GM12878 (cell line): ENCODE data around the gene RFXANK. TPM values are rescaled to one million over a fixed set of nuclear protein-coding genes. Genes with fewer than 3 reads are reported as not detected.
"Not testable (repeated sequence)": the region's sequence is repeated elsewhere in the genome, so short reads cannot be mapped to it uniquely, and the experiment has no call there.

Experiments used
- ATAC-seq: fragments of 200-7000 bp; cut with Tn5 transposase; 3 replicates; pipeline ENCODE4 v1.9.1; 2020; ENCODE audit warnings: mild to moderate bottlenecking, moderate library complexity
- BruUV-seq: library from RNA; stranded (reverse); fragments of 400-500 nt; replicated peaks from 2 replicates; lab custom pipeline; 2021; lab: Mats Ljungman, UMichigan
- CTCF ChIA-PET: fragments of 300-600 bp; sonication (Branson Sonifier 250); formaldehyde crosslinking; extraction: SDS; loops from one replicate; lab custom pipeline; 2021; ENCODE audit warnings: inconsistent platforms; lab: Yijun Ruan, JAX
- POLR2A ChIA-PET: fragments of 350-600 bp; formaldehyde crosslinking; extraction: SDS; loops from one replicate; lab custom pipeline; 2021; ENCODE audit warnings: inconsistent platforms; lab: Charles Lee
- RAD21 ChIA-PET: fragments of 300-600 bp; sonication (Branson Sonifier 250); formaldehyde crosslinking; loops from one replicate; lab custom pipeline; 2023; ENCODE audit warnings: antibody characterized with exemption; ENCODE audit not compliant: unreplicated experiment; lab: Charles Lee
- SMC1A ChIA-PET: fragments of 300-600 bp; sonication (Branson Sonifier 250); formaldehyde crosslinking; loops from one replicate; lab custom pipeline; 2023; ENCODE audit not compliant: unreplicated experiment, uncharacterized antibody; lab: Charles Lee
- DNase-seq: peaks from one replicate; pipeline ENCODE4 v3.0.0-alpha.2; 2011; ENCODE audit warnings: low read depth, low spot score
- FAIRE-seq: peaks from 3 replicates; lab custom pipeline; 2011; peaks lifted over from hg19 to GRCh38; lab: Jason Lieb, UNC
- H2AFZ ChIP-seq: 2 replicates; pipeline ENCODE4 v1.6.0; 2011; ENCODE audit warnings: low read depth, low read length, control low read depth; ENCODE audit not compliant: control insufficient read depth
- H3K27ac ChIP-seq: 2 replicates; pipeline ENCODE4 v1.5.1; 2011; ENCODE audit warnings: control low read depth; ENCODE audit not compliant: control insufficient read depth, insufficient read depth
- H3K27me3 ChIP-seq, 2 experiments: replicated peaks in 1 of 2; 2 replicates each; pipeline versions ENCODE4 v1.6.0 to v1.6.1; 2011; ENCODE audit warnings: low read length in 1 of 2; ENCODE audit not compliant: control insufficient read depth in 2 of 2, insufficient read depth in 2 of 2
- H3K36me3 ChIP-seq, 2 experiments: 2 replicates each; pipeline ENCODE4 v1.5.1; 2011; ENCODE audit warnings: low read length in 1 of 2; ENCODE audit not compliant: control insufficient read depth in 2 of 2, insufficient read depth in 2 of 2
- H3K4me1 ChIP-seq: 2 replicates; pipeline ENCODE4 v1.6.1; 2011; ENCODE audit warnings: mild to moderate bottlenecking, low read length, moderate library complexity, mixed read lengths; ENCODE audit not compliant: control insufficient read depth, insufficient read depth
- H3K4me2 ChIP-seq: 2 replicates; pipeline ENCODE4 v1.6.0; 2011; ENCODE audit warnings: control low read depth; ENCODE audit not compliant: control insufficient read depth, insufficient read depth
- H3K4me3 ChIP-seq: fragments of 200-600 bp; sonication (generic); 2 replicates; pipeline ENCODE4 v1.5.1; 2016
- H3K79me2 ChIP-seq: 2 replicates; pipeline ENCODE4 v1.6.0; 2011; ENCODE audit warnings: low read length; ENCODE audit not compliant: control insufficient read depth, insufficient read depth
- H3K9ac ChIP-seq: 2 replicates; pipeline ENCODE4 v1.8.0; 2011; ENCODE audit warnings: low read length, control low read depth, mixed read lengths; ENCODE audit not compliant: control insufficient read depth, insufficient read depth
- H3K9me3 ChIP-seq: replicated peaks from 3 replicates; pipeline ENCODE4 v1.5.1; 2011; ENCODE audit warnings: mild to moderate bottlenecking, low read length; ENCODE audit not compliant: control insufficient read depth, insufficient read depth
- H4K20me1 ChIP-seq: 2 replicates; pipeline ENCODE4 v1.6.0; 2011; ENCODE audit not compliant: control insufficient read depth, insufficient read depth
- ATF7 ChIP-seq: fragments of 450-650 bp; IDR thresholded peaks from 2 replicates; pipeline ENCODE4 v1.6.1; 2016; ENCODE audit warnings: low read depth, mild to moderate bottlenecking
- CBX3 ChIP-seq: fragments of 200-600 bp; sonication (generic); IDR thresholded peaks from 2 replicates; pipeline ENCODE4 v1.6.1; 2016; ENCODE audit warnings: low read depth, borderline replicate concordance
- FOXK2 ChIP-seq: fragments of 450-650 bp; IDR thresholded peaks from 2 replicates; pipeline ENCODE4 v1.6.1; 2017; ENCODE audit warnings: mild to moderate bottlenecking, moderate library complexity
- HSF1 ChIP-seq: fragments of 150-350 bp; IDR thresholded peaks from 2 replicates; pipeline ENCODE4 v1.6.1; 2014; ENCODE audit warnings: mild to moderate bottlenecking, low read depth, low read length
- USF1 ChIP-seq: IDR thresholded peaks from 2 replicates; pipeline ENCODE4 v1.6.1; 2011; ENCODE audit warnings: borderline replicate concordance, low read depth, mild to moderate bottlenecking, moderate library complexity, mixed read lengths, low read length; ENCODE audit not compliant: insufficient read depth; ENCODE audit errors: extremely low read length
- WGBS: methylation state at CpG from one replicate; pipeline ENCODE4 v1.1.6; 2016; ENCODE audit warnings: low lambda C conversion rate; ENCODE audit not compliant: insufficient replicate concordance, insufficient coverage; ENCODE audit errors: missing lambda C conversion rate; 5-methylcytosine and 5-hydroxymethylcytosine counted together
- in situ Hi-C: fragments of 300-500 bp; cut with MboI; formaldehyde crosslinking; loops from 9 replicates; pipeline ENCODE4 v1.14.3; 2018; ENCODE audit warnings: mixed read lengths
- intact Hi-C: fragments of 100-400 bp; cut with micrococcal nuclease; formaldehyde crosslinking; loops from one replicate; pipeline ENCODE4 v1.14.2; 2022; ENCODE audit not compliant: unreplicated experiment
- polyA plus RNA-seq, 11 experiments: library from polyadenylated mRNA; depleted of rRNA in 4 of 11; unstranded in 6 of 11; stranded (reverse) in 5 of 11; fragments of >200 nt; fragmentation: Nextera tagmentation in 4 of 11; fragmentation: Illumina TruSeq in 1 of 11; extraction: Ambion mirVana in 4 of 11; extraction: Trizol in 1 of 11; gene quantifications; 1 replicate in 1 of 11; 2 replicates in 10 of 11; pipeline versions ENCODE4 v1.2.1 to v1.2.3, GENCODE V29; 2011 to 2016; ENCODE audit warnings: inconsistent platforms in 2 of 11, missing spikeins in 2 of 11, low read depth in 1 of 11
- total RNA-seq, 4 experiments: library from RNA; depleted of rRNA in 3 of 4; stranded (reverse); fragments of >200 nt in 3 of 4; fragmentation: Illumina TruSeq in 1 of 4; extraction: Trizol in 1 of 4; gene quantifications; 2 replicates each; pipeline versions ENCODE4 v1.2.1 to v1.2.3, GENCODE V29; 2013 to 2021
- TF ChIP-seq, protein P1 (sequence below): fragments of 450-650 bp; IDR thresholded peaks from 2 replicates; pipeline ENCODE4 v1.6.1; 2017; ENCODE audit warnings: antibody characterized with exemption, mild to moderate bottlenecking, moderate library complexity

The RFXANK gene
- total and polyA plus RNA-seq, 10 of the 15 experiments (the other 5 are each of a cell fraction or from before 2014, with no cell fraction given), result 70.8 to 125 (median 95.7) TPM

DNA sequence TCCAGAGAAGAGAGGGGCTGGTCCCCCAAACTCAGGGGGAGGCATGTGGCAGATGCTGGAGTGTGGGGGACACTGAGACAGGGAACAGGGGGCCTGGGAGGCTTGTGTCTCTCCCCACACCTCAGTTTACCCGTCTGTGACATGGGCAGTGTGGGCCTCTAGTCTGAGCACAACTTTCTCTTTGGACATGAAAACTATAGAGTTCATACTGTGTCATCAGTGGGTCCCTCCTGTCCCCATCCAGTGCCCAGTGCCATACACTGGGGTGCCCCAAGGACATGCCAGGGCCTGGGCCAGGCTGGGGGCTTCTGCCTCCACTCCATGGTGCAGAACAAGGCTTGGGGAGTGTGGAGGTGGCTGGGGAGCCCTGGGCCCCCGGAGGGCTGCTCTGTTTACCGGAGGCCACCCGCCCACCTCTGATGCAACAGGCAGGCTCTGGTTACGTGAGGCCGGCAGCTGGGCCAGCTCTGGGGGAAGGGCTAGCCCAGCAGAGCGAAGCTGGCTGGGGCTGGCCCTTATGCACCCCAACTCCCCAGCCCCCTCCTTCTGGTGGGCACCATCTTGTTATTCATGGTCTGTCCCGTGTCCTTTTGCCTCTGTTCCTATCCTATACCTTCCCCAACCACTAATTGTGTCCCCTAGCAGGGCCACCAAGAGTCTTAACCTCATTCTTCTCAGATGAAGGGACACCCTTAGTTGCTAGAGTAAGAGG lies 20.1 kb upstream of the RFXANK start (continued):
- TF ChIP-seq USF1, result no peak
- no peak for TF ChIP-seq HSF1
- TF ChIP-seq ATF7, result no peak
- no peak for TF ChIP-seq FOXK2
- no peak for TF ChIP-seq CBX3
- TF ChIP-seq, protein P1, sequence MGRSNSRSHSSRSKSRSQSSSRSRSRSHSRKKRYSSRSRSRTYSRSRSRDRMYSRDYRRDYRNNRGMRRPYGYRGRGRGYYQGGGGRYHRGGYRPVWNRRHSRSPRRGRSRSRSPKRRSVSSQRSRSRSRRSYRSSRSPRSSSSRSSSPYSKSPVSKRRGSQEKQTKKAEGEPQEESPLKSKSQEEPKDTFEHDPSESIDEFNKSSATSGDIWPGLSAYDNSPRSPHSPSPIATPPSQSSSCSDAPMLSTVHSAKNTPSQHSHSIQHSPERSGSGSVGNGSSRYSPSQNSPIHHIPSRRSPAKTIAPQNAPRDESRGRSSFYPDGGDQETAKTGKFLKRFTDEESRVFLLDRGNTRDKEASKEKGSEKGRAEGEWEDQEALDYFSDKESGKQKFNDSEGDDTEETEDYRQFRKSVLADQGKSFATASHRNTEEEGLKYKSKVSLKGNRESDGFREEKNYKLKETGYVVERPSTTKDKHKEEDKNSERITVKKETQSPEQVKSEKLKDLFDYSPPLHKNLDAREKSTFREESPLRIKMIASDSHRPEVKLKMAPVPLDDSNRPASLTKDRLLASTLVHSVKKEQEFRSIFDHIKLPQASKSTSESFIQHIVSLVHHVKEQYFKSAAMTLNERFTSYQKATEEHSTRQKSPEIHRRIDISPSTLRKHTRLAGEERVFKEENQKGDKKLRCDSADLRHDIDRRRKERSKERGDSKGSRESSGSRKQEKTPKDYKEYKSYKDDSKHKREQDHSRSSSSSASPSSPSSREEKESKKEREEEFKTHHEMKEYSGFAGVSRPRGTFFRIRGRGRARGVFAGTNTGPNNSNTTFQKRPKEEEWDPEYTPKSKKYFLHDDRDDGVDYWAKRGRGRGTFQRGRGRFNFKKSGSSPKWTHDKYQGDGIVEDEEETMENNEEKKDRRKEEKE, result no peak

GRCh38 chr19:19173243-19173642 lies 18.8 kb upstream of the RFXANK start:
- H2AFZ ChIP-seq, H3K9ac ChIP-seq, H4K20me1 ChIP-seq, DNase-seq, H3K4me2 ChIP-seq, H3K36me3 ChIP-seq, H3K9me3 ChIP-seq, BruUV-seq, H3K4me3 ChIP-seq, H3K27me3 ChIP-seq, intact Hi-C loops, FAIRE-seq, in situ Hi-C loops, ATAC-seq, H3K27ac ChIP-seq, H3K79me2 ChIP-seq: not testable (repeated sequence)
- ChIA-PET POLR2A (interaction anchor here (2.2 kb wide), 1 partner anchor 17 kb away, joined by 22 read pairs; no protein-coding TSS in a partner anchor), SMC1A (interaction anchor here (1.5 to 6.5 kb wide), 5 partner anchors 13 to 30 kb away, joined by 3 to 114 read pairs (median 9); no protein-coding TSS in a partner anchor), RAD21 (interaction anchor here (14.0 kb wide), 1 partner anchor 19 kb away, joined by 394 read pairs; no protein-coding TSS in a partner anchor), CTCF (interaction anchor here (1.4 to 5.0 kb wide), 4 partner anchors 15 to 106 kb away, joined by 3 to 207 read pairs (median 106); no protein-coding TSS in a partner anchor)
- peaks cover 22% of the 10 kb centered on the region for H3K4me1 ChIP-seq
- WGBS, result 72% methylated on average over 4 of the region's 5 CpGs
